NOMO-1 treated with dmso at 0.1 percent for 144 hours (cell line): ENCODE data around the gene HOXC5.

Source experiments
- DNase-seq: peaks from one replicate; lab custom pipeline; 2025; ENCODE audit not compliant: unreplicated experiment; lab: John Stamatoyannopoulos, UW

HOXC5 gene

DNA sequence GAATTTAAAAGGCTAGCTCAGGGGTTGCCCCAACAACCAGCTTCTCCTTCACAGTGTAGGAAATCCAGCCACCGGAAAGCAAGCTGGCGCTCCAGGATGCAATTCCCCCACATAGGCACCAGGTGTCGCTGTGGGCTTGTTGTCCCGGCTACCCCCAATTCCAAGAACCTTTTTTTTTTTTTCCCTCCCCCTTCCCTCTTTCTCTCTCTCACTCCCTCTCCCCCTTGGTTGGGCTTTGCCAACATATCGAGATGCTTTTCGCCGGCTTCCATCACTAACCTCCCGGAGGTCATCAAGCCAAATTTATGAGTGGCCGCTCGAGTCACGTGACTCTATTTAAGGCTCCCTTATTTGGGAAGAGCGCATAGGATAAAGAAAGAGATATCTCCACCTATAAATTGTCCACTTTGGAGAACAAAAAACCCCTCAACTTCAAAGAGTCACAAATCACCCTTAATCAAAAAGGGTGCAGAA, at the start of gene HOXC5:
HOXC5 (plus strand) TSS at position 424 of the 474 bp plus-strand sequence. CDS start 73 bp downstream, outside the sequence.
- DNase-seq: peak; percentile 23

DNA sequence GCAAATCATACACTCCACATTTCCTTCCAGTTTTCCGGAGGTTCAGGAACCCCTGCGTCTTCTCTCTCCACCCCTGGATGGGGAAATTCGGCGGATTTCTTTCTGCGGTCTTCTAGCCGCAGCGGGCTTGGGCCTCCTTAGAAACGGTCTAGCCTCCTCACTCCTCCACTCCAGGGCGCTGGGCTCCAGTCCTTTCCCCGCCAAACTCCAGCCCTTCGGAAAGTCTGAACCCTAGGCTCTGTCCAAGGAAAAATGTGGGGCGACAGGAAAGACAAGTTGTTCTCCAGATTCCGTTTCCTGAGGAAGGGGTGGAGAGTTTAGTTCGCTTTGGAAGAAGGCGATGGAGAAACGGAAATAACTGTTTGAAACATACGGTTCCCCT, 49.3 kb upstream of the HOXC5 start:
- DNase-seq: no peak

DNA sequence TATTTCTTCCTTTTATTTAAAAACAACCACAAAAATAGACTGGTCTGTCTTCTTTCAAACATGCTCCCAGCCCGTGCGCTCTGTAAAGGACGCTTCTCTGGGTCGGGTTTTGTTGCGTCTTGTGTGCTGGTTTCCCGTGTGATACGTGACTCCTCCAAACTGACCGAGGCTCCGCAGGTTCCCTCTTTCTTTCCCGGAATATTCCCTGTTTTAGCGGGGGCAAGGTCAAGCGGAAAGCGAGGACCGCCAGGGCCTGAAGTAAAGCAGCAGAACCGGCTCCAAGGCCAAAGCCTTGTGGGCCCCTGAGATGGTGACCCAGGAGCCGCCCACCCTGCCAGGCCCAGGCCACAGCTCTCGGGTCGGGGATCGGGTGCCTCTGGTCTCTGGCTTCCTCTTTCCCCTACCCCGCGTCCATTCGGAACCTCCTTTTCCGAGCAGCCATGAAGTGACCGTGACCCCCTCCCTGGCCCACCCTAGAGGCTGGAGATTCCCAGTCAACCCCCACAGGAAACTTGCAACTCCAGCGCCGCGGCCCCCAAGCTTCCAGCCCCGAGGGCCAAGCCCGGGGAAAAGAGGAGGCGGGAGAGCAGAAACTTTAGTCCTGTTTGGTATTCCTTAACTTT, 48.8 kb upstream of the HOXC5 start:
- DNase-seq: no peak

DNA sequence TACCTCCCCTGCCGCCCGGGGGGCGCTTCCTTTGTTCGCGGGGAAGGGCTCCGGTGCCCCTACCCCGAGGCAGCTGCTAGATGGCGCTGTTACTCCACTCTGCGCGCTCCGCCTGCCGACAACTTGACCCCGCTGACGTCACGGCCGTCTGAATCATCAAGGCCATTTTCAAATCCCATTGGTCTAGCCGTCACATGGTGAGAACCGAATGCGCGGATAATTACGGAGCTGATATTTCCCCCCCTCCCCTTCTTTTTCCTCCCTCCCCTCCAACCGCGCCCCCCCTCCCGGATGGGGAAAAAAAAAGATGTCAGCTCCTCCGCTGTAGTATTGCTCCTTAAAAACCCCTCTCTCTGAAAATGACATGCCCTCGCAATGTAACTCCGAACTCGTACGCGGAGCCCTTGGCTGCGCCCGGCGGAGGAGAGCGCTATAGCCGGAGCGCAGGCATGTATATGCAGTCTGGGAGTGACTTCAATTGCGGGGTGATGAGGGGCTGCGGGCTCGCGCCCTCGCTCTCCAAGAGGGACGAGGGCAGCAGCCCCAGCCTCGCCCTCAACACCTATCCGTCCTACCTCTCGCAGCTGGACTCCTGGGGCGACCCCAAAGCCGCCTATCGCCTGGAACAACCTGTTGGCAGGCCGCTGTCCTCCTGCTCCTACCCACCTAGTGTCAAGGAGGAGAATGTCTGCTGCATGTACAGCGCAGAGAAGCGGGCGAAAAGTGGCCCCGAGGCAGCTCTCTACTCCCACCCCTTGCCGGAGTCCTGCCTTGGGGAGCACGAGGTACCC, 47.8 kb upstream of the HOXC5 start, which contains the start of gene HOXC10:
HOXC10 (plus strand) TSS at position 246 of the 791 bp plus-strand sequence; CDS start at position 360, 114 bp downstream.
- peak; percentile 72 for DNase-seq

DNA sequence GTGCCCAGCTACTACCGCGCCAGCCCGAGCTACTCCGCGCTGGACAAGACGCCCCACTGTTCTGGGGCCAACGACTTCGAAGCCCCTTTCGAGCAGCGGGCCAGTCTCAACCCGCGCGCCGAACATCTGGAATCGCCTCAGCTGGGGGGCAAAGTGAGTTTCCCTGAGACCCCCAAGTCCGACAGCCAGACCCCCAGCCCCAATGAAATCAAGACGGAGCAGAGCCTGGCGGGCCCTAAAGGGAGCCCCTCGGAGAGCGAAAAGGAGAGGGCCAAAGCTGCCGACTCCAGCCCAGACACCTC, 47.2 kb upstream of the HOXC5 start:
- no peak for DNase-seq

DNA sequence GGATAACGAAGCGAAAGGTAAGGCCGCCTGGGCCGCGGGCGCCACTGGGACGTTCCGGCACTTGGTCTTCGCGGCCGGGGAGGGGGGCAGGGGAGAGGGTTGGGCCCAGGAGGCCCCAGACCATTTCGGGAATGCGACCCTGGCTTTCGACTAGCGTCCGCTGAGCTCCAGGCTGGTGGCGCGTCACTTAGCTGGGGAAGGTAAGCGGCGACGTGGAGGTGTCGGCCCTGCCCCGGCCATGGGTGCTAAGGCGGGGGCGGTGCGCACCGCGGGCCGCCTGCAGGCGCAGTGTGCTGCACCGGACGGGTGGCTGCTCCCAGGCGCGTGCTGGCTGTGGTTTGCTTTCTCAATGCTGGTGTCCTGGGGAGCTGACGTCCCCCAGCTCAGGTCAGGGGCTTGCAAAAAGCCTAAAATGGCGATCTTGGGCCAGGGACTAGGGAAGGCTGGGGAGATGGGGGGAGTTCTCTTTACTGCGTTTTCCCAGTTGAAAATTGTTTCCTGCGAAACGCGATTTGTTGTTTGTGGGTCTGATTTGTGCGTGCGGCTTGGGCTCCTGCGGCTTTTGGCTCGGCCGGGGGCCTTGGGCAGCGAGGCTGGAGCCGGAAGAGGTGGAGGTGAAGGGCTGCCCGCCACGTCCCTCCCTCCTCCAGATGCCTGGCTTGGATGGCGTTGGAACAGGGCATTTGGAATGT, 46.7 kb upstream of the HOXC5 start:
- no peak for DNase-seq

DNA sequence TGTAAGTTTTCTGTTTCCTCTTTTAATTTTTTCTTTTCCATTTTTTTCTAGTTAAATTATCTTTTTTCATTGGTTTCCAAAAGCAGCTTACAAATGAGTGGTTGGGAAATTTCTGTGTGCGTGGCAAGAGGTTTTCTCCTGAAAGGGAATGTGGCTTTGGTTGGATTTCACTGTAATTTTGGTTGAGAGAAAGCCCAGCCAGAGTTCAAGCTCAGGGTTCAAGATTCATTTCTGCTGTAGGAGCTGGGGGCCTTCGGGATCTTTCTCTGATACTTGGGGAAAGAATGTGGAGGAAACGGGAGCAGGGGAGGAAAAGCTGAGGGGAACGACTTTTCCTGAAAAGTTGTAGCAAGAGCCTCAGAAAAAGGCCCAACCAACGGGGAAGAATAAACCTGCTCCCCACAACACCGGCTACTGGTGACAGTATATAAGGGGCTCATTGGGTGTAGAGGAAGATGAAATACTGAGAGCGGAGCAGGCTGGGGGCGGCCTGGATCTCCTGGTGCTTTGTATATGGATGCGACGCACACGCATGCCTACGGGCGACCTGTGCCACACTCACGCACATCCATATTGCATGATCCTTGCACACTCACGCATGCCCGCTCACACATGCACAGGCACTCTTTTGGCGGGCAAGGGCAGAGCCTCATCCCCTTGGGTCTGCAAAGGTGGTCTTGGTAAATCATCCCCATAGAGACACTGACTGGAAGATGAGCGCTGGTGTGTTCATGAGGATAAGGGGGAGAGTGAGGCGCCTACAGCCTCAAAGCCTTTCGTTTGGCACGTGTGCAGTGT, 46.0 kb upstream of the HOXC5 start:
- no peak for DNase-seq

DNA sequence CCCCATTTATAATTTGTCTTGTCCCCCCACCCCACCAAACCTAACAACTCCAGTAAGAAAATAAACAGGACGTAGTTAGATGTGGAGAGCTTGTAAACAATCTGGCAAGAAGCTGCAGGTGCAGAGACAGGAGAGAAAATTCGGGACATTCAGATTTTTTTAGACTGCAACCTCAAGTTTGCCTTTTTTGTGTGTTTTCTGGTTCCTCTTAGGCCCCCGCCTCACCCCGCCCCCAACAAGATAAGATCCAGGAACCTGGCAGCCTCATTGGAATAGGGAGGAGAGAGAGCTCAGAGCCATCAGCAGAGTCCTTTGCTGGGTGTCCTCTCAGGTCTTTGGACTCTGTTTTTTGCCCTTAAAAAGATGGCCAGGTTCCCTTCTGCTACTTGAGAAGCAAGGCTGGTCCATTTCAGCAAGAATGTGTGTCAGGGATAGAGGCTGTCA, 45.0 kb upstream of the HOXC5 start:
- DNase-seq: no peak

DNA sequence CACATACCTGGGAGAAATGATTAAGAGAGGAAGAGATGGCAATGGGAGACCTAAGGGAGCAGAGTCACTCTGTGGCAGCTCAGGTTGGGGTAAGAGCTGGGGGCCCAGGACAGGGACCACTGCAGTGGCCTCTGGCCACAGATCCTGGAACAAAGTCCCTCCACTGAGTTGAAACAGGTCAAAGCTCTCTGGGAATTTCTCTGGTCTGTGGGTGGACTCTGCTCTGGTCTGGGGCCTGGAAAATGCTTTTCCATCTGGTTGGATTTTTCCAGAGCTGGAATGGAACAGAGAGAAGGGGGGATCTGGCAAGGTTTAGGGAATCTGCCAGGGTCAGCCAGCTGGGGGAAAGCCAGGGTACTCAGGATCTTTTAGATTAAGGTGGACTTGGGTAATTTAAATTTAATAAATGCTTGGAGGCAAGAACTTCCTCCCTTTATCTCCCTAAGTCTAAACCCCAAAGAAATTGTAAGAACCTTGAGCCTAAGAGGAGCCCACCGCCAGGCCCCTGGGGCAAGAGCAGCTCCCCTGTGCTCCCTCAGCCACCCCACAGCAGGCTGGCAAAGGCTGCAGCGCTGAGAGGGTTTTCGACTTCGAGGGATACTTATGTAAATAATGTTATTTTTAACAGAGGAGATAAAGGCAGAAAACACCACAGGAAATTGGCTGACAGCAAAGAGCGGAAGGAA, 44.2 kb upstream of the HOXC5 start:
- no peak for DNase-seq

DNA sequence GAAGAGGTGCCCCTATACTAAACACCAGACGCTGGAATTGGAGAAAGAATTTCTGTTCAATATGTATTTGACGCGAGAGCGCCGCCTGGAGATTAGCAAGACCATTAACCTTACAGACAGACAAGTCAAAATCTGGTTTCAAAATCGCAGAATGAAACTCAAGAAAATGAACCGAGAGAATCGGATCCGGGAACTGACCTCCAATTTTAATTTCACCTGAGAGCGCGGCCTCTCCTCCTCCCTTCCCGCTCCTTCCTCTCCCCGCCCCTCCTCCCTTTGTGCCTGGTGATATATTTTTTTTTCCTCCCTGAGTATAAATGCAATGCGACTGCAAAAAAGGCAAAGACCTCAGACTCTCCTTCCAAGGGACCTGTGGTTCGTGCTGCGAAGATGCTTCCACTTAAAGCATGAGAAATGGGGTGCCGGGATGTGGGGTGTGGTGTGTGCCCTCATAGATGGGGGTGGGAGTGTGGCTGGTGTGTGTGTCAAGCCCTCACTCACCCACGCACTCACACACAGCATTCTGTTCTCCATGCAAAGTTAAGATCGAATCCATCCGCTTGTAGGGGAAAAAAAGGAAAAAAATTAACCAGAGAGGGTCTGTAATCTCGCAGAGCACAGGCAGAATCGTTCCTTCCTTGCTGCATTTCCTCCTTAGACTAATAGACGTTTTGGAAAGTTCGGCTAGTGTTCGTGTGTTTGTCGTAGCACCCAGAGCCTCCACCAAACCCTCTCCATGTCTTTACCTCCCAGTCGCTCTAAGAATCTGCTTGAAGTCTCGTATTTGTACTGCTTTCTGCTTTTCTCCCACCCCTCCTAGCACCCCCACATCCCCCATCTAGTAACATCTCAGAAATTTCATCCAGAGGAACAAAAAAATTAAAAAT, 43.4 kb upstream of the HOXC5 start:
- DNase-seq: peak; percentile 29

DNA sequence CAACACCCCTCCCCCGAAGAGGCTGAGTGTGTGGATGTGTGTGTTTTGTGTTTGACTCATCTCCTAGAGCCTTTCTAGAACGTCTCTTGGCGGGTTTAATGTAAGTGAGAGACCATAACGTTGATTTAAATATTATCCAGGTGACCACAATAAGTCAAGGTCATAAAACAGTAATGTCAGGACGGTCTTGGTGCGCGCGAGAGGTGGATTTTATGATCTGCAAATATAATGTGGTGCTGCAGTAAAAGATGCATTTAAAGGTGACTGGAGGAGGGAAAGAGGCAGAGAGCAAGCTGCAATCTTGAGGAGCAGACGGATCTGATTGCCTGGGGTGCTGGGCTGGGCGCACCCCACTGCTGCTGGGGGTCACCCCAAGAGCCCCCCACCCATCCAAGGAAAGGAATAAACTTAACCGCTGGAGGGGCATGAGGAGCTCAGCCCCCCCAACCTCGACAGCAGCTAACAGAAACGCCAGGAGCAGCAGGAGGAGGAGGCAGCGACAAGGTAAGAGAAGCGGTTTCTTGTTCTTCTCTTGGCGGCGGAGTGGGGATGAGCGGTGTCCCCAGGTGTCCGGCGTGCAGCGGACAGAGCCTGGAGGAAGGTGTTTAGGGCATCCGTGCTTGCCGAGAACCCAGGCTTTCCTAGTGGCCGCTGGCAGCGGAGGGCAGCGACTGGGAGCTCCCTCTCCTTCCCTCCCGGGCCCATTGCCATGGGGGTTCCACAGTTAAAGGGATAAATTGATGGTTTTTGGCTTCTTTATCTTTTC, 42.4 kb upstream of the HOXC5 start:
- no peak for DNase-seq

DNA sequence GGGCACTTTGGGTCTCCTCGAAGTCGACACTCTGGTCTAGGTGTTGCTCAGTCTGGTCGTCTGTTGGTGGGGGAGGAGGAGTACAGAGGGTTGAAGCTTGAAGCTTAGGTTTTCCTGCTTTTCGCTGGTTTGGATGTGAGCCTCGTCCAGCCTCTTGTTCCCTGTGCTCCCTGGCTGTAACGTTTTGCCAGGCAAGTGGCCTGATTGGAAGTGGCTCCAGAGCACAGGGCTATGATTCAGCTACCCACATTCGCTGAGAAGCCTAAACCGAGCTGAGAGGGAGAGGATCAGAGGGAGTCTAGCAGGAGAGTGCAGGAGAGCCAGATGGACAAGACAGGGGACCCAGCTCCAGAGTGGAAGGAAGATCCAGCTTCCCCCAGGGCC, 41.8 kb upstream of the HOXC5 start:
- DNase-seq: no peak

DNA sequence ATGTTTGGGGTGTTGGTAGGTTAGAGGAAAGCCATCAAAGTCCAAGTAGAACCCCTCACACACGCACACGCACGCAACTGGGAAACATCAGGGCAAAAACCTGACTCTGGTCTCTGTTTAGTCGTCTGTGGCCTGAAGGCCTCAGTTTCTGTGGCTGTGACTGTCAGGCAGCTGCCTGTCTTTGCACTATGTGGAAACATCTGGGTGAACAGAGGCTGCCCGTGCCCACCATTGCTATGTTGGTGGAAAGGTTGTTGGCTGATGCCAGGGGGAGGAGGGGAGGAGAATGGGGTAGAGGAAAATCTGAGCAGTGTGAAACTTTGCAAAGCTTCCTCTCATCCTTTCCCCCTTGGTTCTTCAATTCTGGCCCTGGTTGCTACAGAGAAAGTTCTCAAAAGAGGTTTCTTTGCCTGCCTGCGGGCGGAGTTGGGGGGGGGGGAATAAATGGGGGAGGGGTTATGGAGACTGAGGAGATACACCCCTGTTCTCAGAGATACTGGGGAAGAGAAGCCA, 40.4 kb upstream of the HOXC5 start:
- DNase-seq: no peak

DNA sequence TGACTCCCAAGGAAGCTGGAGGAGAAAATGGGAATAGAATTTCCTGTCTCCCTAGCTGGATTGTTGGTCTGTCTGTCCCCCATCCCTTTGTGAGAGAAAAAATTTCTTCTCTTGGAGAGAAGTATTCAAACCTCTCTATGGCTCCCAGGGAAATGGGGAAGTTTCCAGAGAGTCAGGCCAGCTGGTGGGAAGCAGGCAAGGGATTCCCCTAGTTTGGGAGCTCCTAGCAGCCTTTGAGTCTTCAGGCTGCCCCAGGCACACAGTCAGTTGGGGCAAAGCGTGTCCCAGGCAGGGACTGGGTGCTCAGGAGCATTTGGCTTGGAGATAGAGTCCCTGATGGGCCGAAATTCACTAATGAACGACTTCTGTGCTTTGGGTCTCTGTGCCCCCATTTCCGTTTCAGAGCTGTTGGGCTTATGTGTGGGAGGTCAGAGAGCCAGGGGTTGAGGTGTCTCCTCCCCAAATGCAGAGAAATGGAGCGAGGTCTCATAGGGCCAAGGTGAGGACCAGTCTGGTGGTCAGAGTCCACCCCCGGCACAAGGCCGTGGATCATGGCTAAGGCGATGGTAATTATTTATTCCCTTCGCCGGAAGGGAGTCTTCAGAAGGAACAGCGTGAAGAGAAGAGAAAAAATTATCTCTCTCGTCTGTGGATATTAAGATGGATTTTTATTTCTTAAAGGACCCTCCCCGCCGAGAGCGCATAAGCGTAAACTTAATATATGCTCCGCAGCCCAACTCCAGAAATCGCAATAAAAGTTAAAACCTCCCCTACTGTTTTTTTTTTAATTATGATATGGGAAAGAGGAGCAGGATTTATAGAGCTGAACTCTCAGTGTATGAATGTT, 39.5 kb upstream of the HOXC5 start:
- DNase-seq: no peak

DNA sequence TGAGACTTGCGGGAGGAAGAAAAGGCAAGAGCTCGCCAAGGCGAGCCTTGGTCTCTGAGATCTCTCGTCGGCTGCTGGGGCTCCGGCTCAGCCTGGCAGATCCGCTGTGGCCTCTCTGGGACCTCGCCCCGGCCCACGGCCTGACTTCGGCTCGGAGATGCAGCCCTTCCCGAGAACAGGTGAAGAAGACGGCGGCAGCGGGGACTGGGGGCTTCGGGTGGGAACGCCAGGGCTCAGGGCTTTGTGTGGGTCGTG, 38.9 kb upstream of the HOXC5 start:
- DNase-seq: no peak

DNA sequence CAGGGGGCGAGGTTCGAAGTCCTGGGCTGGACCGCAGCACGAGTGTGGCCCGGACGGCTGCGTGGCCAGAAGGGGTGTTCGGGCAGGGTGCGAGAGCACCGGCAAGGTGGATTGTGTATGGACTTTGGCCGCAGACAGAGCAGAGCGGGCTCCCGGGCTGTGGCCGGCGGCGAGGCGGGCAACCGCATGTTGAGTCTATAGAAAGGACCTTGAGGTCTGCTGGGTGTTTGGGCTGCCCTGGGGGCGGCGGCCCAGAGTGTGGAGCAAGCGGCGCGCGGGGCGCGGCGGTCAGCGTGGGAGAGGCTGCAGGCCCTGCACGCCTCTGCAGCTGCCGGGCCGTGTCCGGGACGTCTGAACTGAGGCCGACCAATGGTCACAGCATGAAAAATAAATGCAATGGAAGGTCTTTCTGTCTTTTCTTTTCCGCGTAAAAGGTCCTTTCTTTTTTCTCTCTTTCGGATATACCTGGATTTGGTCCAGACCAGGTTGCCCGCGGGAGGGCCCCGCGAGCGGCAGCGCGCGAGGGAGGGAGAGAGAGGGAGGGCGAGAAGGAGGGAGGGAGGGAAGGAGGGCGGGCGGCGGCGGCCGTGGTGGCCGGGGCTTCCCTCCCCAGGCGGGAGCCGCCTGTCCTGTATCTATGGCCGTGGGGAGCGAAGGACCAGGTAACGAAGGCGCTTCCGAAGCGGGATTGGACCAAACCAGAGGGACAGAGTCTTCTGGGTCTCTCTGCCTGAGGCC, 38.4 kb upstream of the HOXC5 start:
- no peak for DNase-seq

DNA sequence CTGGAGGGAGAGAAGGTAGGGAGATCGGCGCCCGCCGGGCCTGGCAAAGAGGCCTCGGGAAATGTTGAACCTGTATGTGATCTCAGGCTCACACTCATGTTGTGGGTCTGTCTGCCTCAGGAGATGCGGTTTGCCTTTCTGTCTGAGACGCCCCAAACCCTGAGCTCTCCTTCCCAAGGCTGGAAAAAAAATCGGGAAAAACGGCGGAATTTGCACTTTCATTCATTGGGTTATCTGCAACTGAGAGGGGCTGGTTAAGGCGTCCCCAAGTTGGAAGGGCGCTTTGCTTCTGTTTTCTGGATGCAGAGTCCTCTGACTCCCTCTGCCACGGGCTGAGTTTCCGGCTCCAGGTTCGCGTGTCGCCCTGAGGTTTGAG, 37.9 kb upstream of the HOXC5 start:
- DNase-seq: no peak
